GM23338 (cell line): ENCODE data around the gene FIGNL1. TPM values are rescaled to one million over a fixed set of nuclear protein-coding genes. Genes with fewer than 3 reads are reported as not detected.

Experiments used
- ATAC-seq: fragments of 200-7000 bp; cut with Tn5 transposase; 3 replicates; pipeline ENCODE4 v1.9.1; 2020
- DNase-seq: peaks from one replicate; pipeline ENCODE4 v3.0.0-alpha.2; 2015; ENCODE audit warnings: low spot score
- H2AFZ ChIP-seq: fragments of 200-600 bp; sonication (generic); 2 replicates; pipeline ENCODE4 v1.8.0; 2016; ENCODE audit warnings: antibody characterized with exemption, mild to moderate bottlenecking, moderate library complexity
- H3F3A ChIP-seq: fragments of 200-600 bp; sonication (generic); replicated peaks from 2 replicates; pipeline ENCODE4 v1.8.0; 2017; ENCODE audit warnings: antibody characterized with exemption, mixed run types, low read depth
- H3K27ac ChIP-seq: fragments of 200-600 bp; sonication (generic); 2 replicates; pipeline ENCODE4 v1.6.1; 2016; ENCODE audit warnings: low read depth
- H3K27me3 ChIP-seq: fragments of 200-600 bp; sonication (generic); 2 replicates; pipeline ENCODE4 v1.8.0; 2016; ENCODE audit warnings: mild to moderate bottlenecking, mixed run types, moderate library complexity; ENCODE audit not compliant: insufficient read depth
- H3K36me3 ChIP-seq: fragments of 200-600 bp; sonication (generic); 2 replicates; pipeline ENCODE4 v1.8.0; 2016; ENCODE audit warnings: mild to moderate bottlenecking; ENCODE audit not compliant: insufficient read depth
- H3K4me1 ChIP-seq: fragments of 200-600 bp; sonication (generic); 2 replicates; pipeline ENCODE4 v1.8.0; 2016; ENCODE audit warnings: mild to moderate bottlenecking, moderate library complexity; ENCODE audit not compliant: insufficient read depth
- H3K4me2 ChIP-seq: fragments of 200-600 bp; sonication (generic); 2 replicates; pipeline ENCODE4 v1.7.1; 2017; ENCODE audit warnings: mixed run types
- H3K4me3 ChIP-seq: fragments of 200-600 bp; sonication (generic); 2 replicates; pipeline ENCODE4 v1.6.1; 2016; ENCODE audit warnings: mixed run types
- H3K79me2 ChIP-seq: fragments of 200-600 bp; sonication (generic); replicated peaks from 2 replicates; pipeline ENCODE4 v1.8.0; 2017; ENCODE audit warnings: mild to moderate bottlenecking; ENCODE audit not compliant: insufficient read depth
- H3K9me2 ChIP-seq: fragments of 200-600 bp; sonication (generic); 2 replicates; pipeline ENCODE4 v1.8.0; 2017; ENCODE audit not compliant: insufficient read depth
- H4K20me1 ChIP-seq: fragments of 200-600 bp; sonication (generic); replicated peaks from 2 replicates; pipeline ENCODE4 v1.8.0; 2017; ENCODE audit warnings: mild to moderate bottlenecking; ENCODE audit not compliant: insufficient read depth
- H3K27ac Mint-ChIP-seq: 2 replicates; pipeline ENCODE4 v1.8.0; 2020; ENCODE audit warnings: inconsistent platforms, mild to moderate bottlenecking, moderate library complexity, mixed read lengths
- H3K27me3 Mint-ChIP-seq: 3 replicates; pipeline ENCODE4 v1.8.0; 2022; ENCODE audit warnings: low read depth, mild to moderate bottlenecking, moderate library complexity, mixed read lengths, inconsistent platforms; ENCODE audit not compliant: insufficient read depth, poor library complexity
- H3K36me3 Mint-ChIP-seq: 3 replicates; pipeline ENCODE4 v1.8.0; 2021; ENCODE audit warnings: low read depth, mild to moderate bottlenecking, inconsistent platforms, moderate library complexity, mixed read lengths
- H3K4me1 Mint-ChIP-seq: 3 replicates; pipeline ENCODE4 v1.8.0; 2020; ENCODE audit warnings: mild to moderate bottlenecking, inconsistent platforms, mixed read lengths
- H3K4me3 Mint-ChIP-seq: 3 replicates; pipeline ENCODE4 v1.8.0; 2021; ENCODE audit warnings: moderate library complexity, mild to moderate bottlenecking, inconsistent platforms, mixed read lengths
- H3K9me3 Mint-ChIP-seq: 3 replicates; pipeline ENCODE4 v1.8.0; 2020; ENCODE audit warnings: moderate library complexity, mild to moderate bottlenecking, inconsistent platforms, mixed read lengths
- CREB1 ChIP-seq: fragments of 250-450 bp; sonication (Bioruptor Pico); IDR thresholded peaks from 2 replicates; pipeline ENCODE4 v1.5.0; 2020; ENCODE audit warnings: low read depth, mild to moderate bottlenecking, moderate library complexity
- EZH2 ChIP-seq: fragments of 200-600 bp; sonication (generic); IDR thresholded peaks from one replicate; pipeline ENCODE4 v1.8.0; 2017; ENCODE audit warnings: antibody characterized with exemption, mild to moderate bottlenecking, low read depth; ENCODE audit not compliant: unreplicated experiment
- EZH2phosphoT487 ChIP-seq: fragments of 200-600 bp; sonication (generic); IDR thresholded peaks from one replicate; pipeline ENCODE4 v1.8.1; 2018; ENCODE audit warnings: antibody characterized with exemption; ENCODE audit not compliant: unreplicated experiment
- JUNB ChIP-seq: IDR thresholded peaks from one replicate; pipeline ENCODE4 v1.6.1; 2016; ENCODE audit warnings: antibody characterized with exemption; ENCODE audit not compliant: unreplicated experiment
- NANOG ChIP-seq: IDR thresholded peaks from 2 replicates; pipeline ENCODE4 v1.6.1; 2016; ENCODE audit warnings: antibody characterized with exemption, borderline replicate concordance
- POLR2AphosphoS5 ChIP-seq: IDR thresholded peaks from 2 replicates; pipeline ENCODE4 v1.6.1; 2016; ENCODE audit warnings: antibody characterized with exemption, low read depth
- STAT1 ChIP-seq: IDR thresholded peaks from one replicate; pipeline ENCODE4 v1.6.1; 2016; ENCODE audit warnings: antibody characterized with exemption; ENCODE audit not compliant: unreplicated experiment
- ZNF114 ChIP-seq: fragments of 250-450 bp; sonication (Bioruptor Pico); IDR thresholded peaks from 2 replicates; pipeline ENCODE4 v1.5.0; 2020; ENCODE audit warnings: mild to moderate bottlenecking, moderate library complexity
- ZNF331 ChIP-seq: fragments of 250-450 bp; sonication (Bioruptor Pico); IDR thresholded peaks from 2 replicates; pipeline ENCODE4 v1.5.0; 2020; ENCODE audit warnings: low read depth, mild to moderate bottlenecking, moderate library complexity
- polyA plus RNA-seq: library from polyadenylated mRNA; unstranded; fragments of >200 nt; fragmentation: Nextera tagmentation; extraction: Ambion mirVana; gene quantifications from 2 replicates; pipeline ENCODE4 v1.2.1, GENCODE V29; 2016
- total RNA-seq: library from RNA; depleted of rRNA; stranded (reverse); fragments of >200 nt; shearing (Covaris generic); gene quantifications from 2 replicates; pipeline ENCODE4 v1.2.3, GENCODE V29; 2014
- TF ChIP-seq, protein P1 (sequence below): IDR thresholded peaks from one replicate; pipeline ENCODE4 v1.6.1; 2018; ENCODE audit warnings: antibody characterized with exemption; ENCODE audit not compliant: unreplicated experiment
- TF ChIP-seq, protein P2 (sequence below): fragments of 250-450 bp; sonication (Bioruptor Pico); IDR thresholded peaks from 2 replicates; pipeline ENCODE4 v1.5.0; 2020; ENCODE audit warnings: mild to moderate bottlenecking, moderate library complexity
- TF ChIP-seq, protein P3 (sequence below), 2 experiments: fragments of 200-600 bp in 1 of 2; sonication (generic) in 1 of 2; conservative IDR thresholded peaks; 2 replicates each; pipeline versions ENCODE4 v1.5.1 to v1.6.1; 2016 to 2017; ENCODE audit warnings: antibody characterized with exemption in 2 of 2, low read depth in 2 of 2, mild to moderate bottlenecking in 2 of 2, moderate library complexity in 1 of 2
- TF ChIP-seq, protein P4 (sequence below): IDR thresholded peaks from 2 replicates; pipeline ENCODE4 v1.6.1; 2016; ENCODE audit warnings: antibody characterized with exemption

FIGNL1 gene
- total and polyA plus RNA-seq, 2 experiments from 2014 or later: 6.6 to 24.9 TPM

DNA sequence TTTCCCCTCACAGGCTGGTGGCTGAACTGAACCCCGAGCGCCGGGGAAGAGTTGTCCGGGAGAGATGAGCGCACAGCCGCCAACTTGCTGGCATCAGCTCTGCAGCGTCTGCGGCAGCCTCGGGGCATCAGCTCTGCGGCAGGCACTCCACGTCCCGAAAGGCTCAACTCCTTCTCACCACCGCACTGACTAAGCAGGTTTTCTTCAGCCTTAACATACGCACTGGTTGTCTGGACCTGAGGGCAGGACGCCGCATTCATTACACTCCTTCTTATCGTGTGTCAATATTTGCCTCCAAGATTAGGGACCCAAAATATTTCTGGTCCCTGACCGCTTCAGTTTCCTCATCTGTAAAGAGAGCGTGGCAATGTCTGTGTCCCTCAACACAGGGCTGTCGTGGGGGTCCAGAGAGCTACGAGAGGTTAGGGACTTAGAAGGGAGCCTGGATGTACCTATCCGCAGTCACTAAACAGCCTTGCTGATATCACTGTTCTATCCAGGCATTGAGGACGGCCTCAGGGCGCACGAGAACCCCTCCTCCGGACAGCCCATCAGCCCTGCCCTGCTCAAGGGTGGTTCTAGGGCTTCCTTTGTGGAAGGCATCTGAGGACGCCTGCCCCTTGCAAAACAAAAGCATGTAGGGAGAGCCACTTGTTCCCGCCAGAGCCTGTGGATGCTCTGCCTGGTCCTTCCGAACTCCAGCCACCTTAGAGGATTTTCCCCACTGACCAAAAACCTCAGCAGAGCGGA lies 42.8 kb upstream of the FIGNL1 start:
- TF ChIP-seq, protein P1, sequence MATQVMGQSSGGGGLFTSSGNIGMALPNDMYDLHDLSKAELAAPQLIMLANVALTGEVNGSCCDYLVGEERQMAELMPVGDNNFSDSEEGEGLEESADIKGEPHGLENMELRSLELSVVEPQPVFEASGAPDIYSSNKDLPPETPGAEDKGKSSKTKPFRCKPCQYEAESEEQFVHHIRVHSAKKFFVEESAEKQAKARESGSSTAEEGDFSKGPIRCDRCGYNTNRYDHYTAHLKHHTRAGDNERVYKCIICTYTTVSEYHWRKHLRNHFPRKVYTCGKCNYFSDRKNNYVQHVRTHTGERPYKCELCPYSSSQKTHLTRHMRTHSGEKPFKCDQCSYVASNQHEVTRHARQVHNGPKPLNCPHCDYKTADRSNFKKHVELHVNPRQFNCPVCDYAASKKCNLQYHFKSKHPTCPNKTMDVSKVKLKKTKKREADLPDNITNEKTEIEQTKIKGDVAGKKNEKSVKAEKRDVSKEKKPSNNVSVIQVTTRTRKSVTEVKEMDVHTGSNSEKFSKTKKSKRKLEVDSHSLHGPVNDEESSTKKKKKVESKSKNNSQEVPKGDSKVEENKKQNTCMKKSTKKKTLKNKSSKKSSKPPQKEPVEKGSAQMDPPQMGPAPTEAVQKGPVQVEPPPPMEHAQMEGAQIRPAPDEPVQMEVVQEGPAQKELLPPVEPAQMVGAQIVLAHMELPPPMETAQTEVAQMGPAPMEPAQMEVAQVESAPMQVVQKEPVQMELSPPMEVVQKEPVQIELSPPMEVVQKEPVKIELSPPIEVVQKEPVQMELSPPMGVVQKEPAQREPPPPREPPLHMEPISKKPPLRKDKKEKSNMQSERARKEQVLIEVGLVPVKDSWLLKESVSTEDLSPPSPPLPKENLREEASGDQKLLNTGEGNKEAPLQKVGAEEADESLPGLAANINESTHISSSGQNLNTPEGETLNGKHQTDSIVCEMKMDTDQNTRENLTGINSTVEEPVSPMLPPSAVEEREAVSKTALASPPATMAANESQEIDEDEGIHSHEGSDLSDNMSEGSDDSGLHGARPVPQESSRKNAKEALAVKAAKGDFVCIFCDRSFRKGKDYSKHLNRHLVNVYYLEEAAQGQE: no peak
- TF ChIP-seq ZNF331: no peak
- TF ChIP-seq JUNB: no peak
- no peak for TF ChIP-seq EZH2phosphoT487
- TF ChIP-seq, protein P2, sequence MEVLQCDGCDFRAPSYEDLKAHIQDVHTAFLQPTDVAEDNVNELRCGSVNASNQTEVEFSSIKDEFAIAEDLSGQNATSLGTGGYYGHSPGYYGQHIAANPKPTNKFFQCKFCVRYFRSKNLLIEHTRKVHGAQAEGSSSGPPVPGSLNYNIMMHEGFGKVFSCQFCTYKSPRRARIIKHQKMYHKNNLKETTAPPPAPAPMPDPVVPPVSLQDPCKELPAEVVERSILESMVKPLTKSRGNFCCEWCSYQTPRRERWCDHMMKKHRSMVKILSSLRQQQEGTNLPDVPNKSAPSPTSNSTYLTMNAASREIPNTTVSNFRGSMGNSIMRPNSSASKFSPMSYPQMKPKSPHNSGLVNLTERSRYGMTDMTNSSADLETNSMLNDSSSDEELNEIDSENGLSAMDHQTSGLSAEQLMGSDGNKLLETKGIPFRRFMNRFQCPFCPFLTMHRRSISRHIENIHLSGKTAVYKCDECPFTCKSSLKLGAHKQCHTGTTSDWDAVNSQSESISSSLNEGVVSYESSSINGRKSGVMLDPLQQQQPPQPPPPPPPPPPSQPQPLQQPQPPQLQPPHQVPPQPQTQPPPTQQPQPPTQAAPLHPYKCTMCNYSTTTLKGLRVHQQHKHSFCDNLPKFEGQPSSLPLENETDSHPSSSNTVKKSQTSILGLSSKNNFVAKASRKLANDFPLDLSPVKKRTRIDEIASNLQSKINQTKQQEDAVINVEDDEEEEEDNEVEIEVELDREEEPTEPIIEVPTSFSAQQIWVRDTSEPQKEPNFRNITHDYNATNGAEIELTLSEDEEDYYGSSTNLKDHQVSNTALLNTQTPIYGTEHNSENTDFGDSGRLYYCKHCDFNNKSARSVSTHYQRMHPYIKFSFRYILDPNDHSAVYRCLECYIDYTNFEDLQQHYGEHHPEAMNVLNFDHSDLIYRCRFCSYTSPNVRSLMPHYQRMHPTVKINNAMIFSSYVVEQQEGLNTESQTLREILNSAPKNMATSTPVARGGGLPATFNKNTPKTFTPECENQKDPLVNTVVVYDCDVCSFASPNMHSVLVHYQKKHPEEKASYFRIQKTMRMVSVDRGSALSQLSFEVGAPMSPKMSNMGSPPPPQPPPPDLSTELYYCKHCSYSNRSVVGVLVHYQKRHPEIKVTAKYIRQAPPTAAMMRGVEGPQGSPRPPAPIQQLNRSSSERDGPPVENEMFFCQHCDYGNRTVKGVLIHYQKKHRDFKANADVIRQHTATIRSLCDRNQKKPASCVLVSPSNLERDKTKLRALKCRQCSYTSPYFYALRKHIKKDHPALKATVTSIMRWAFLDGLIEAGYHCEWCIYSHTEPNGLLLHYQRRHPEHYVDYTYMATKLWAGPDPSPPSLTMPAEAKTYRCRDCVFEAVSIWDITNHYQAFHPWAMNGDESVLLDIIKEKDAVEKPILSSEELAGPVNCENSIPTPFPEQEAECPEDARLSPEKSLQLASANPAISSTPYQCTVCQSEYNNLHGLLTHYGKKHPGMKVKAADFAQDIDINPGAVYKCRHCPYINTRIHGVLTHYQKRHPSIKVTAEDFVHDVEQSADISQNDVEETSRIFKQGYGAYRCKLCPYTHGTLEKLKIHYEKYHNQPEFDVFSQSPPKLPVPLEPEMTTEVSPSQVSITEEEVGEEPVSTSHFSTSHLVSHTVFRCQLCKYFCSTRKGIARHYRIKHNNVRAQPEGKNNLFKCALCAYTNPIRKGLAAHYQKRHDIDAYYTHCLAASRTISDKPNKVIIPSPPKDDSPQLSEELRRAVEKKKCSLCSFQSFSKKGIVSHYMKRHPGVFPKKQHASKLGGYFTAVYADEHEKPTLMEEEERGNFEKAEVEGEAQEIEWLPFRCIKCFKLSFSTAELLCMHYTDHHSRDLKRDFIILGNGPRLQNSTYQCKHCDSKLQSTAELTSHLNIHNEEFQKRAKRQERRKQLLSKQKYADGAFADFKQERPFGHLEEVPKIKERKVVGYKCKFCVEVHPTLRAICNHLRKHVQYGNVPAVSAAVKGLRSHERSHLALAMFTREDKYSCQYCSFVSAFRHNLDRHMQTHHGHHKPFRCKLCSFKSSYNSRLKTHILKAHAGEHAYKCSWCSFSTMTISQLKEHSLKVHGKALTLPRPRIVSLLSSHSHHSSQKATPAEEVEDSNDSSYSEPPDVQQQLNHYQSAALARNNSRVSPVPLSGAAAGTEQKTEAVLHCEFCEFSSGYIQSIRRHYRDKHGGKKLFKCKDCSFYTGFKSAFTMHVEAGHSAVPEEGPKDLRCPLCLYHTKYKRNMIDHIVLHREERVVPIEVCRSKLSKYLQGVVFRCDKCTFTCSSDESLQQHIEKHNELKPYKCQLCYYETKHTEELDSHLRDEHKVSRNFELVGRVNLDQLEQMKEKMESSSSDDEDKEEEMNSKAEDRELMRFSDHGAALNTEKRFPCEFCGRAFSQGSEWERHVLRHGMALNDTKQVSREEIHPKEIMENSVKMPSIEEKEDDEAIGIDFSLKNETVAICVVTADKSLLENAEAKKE (CRISPR knock-in tag): no peak
- TF ChIP-seq, protein P3, sequence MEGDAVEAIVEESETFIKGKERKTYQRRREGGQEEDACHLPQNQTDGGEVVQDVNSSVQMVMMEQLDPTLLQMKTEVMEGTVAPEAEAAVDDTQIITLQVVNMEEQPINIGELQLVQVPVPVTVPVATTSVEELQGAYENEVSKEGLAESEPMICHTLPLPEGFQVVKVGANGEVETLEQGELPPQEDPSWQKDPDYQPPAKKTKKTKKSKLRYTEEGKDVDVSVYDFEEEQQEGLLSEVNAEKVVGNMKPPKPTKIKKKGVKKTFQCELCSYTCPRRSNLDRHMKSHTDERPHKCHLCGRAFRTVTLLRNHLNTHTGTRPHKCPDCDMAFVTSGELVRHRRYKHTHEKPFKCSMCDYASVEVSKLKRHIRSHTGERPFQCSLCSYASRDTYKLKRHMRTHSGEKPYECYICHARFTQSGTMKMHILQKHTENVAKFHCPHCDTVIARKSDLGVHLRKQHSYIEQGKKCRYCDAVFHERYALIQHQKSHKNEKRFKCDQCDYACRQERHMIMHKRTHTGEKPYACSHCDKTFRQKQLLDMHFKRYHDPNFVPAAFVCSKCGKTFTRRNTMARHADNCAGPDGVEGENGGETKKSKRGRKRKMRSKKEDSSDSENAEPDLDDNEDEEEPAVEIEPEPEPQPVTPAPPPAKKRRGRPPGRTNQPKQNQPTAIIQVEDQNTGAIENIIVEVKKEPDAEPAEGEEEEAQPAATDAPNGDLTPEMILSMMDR (conservative IDR thresholded peaks at IDR 0.05; ENCODE audit: low read depth in 2 of 2): no peak
- TF ChIP-seq, protein P4, sequence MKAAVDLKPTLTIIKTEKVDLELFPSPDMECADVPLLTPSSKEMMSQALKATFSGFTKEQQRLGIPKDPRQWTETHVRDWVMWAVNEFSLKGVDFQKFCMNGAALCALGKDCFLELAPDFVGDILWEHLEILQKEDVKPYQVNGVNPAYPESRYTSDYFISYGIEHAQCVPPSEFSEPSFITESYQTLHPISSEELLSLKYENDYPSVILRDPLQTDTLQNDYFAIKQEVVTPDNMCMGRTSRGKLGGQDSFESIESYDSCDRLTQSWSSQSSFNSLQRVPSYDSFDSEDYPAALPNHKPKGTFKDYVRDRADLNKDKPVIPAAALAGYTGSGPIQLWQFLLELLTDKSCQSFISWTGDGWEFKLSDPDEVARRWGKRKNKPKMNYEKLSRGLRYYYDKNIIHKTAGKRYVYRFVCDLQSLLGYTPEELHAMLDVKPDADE: no peak
- TF ChIP-seq NANOG: no peak
- no peak for TF ChIP-seq CREB1 (CRISPR knock-in tag)
- TF ChIP-seq ZNF114 (CRISPR knock-in tag): no peak
- TF ChIP-seq STAT1: no peak
- no peak for TF ChIP-seq POLR2AphosphoS5
- no peak for TF ChIP-seq EZH2
- H3K4me3 ChIP-seq: no peak overlapping the region
- no peak overlapping the region; the same call in 1 of the 2 replicates for H2AFZ ChIP-seq
- no peaks in the 10 kb centered on the region for H4K20me1 ChIP-seq
- H3K36me3 ChIP-seq: no peaks in the 10 kb centered on the region
- H3K79me2 ChIP-seq: no peaks in the 10 kb centered on the region
- H3K4me2 ChIP-seq: no peak overlapping the region
- DNase-seq (no peak), ATAC-seq (peak; percentile 59)
- H3K27me3 ChIP-seq: no peaks in the 10 kb centered on the region
- no peak overlapping the region for H3K27ac ChIP-seq
- H3K27me3 Mint-ChIP-seq: no peaks in the 10 kb centered on the region
- 0 out of 3 replicates have a peak, but pooled peaks cover 5% of the 10 kb centered on the region for H3K36me3 Mint-ChIP-seq
- H3F3A ChIP-seq: no peaks in the 10 kb centered on the region
- peaks cover 3% of the 10 kb centered on the region; the same call in 1 of the 3 replicates for H3K4me1 Mint-ChIP-seq
- no peak overlapping the region for H3K27ac Mint-ChIP-seq
- H3K4me3 Mint-ChIP-seq: no peak overlapping the region
- H3K9me3 Mint-ChIP-seq: peaks cover 28% of the 10 kb centered on the region
- H3K4me1 ChIP-seq: no peaks in the 10 kb centered on the region
- no peaks in the 10 kb centered on the region for H3K9me2 ChIP-seq
